ENCODE data around the gene OR2B2.

Gene OR2B2

GRCh38 chr6:27902335-27903314, 9.6 kb downstream of the OR2B2 start:
- no peak for TF ChIP-seq FOXP2 (optimal IDR thresholded peaks at IDR 0.05; ENCODE audit: borderline replicate concordance, extremely low read depth, extremely low read length, insufficient read depth)
- TF ChIP-seq TAF1 (IDR thresholded peaks at IDR 0.05; ENCODE audit: borderline replicate concordance, insufficient read depth, low read length): peak; percentile 13; the same call in 1 of the 2 replicates
- no peak for TF ChIP-seq SIN3A (IDR thresholded peaks at IDR 0.05; ENCODE audit: borderline replicate concordance, insufficient read depth, low read length)
- no peak for TF ChIP-seq REST (IDR thresholded peaks at IDR 0.05; ENCODE audit: insufficient read depth in 1 of 2, low read depth in 2 of 2, low read length in 2 of 2)
- TF ChIP-seq POLR2AphosphoS5 (IDR thresholded peaks at IDR 0.05; ENCODE audit: low read depth, low read length): no peak

- TF ChIP-seq SIN3A (IDR thresholded peaks at IDR 0.05; ENCODE audit: borderline replicate concordance, insufficient read depth, low read length) (no peak), TAF1 (IDR thresholded peaks at IDR 0.05; ENCODE audit: borderline replicate concordance, insufficient read depth, low read length) (no peak), FOXP2 (optimal IDR thresholded peaks at IDR 0.05; ENCODE audit: borderline replicate concordance, extremely low read depth, extremely low read length, insufficient read depth) (no peak), POLR2AphosphoS5 (IDR thresholded peaks at IDR 0.05; ENCODE audit: low read depth, low read length) (no peak), REST (IDR thresholded peaks at IDR 0.05; ENCODE audit: insufficient read depth in 1 of 2, low read depth in 2 of 2, low read length in 2 of 2) (no peak)
Observed at GRCh38 chr6:27901801-27902200, 10.4 kb downstream of the OR2B2 start.

- no peak for TF ChIP-seq POLR2AphosphoS5 (IDR thresholded peaks at IDR 0.05; ENCODE audit: low read depth, low read length)
- no peak for TF ChIP-seq REST (IDR thresholded peaks at IDR 0.05; ENCODE audit: insufficient read depth in 1 of 2, low read depth in 2 of 2, low read length in 2 of 2)
- no peak for TF ChIP-seq TAF1 (IDR thresholded peaks at IDR 0.05; ENCODE audit: borderline replicate concordance, insufficient read depth, low read length)
- no peak for TF ChIP-seq SIN3A (IDR thresholded peaks at IDR 0.05; ENCODE audit: borderline replicate concordance, insufficient read depth, low read length)
- TF ChIP-seq FOXP2 (optimal IDR thresholded peaks at IDR 0.05; ENCODE audit: borderline replicate concordance, extremely low read depth, extremely low read length, insufficient read depth): no peak
Observed at GRCh38 chr6:27899543-27899942, 12.7 kb downstream of the OR2B2 start.

GRCh38 chr6:27897580-27898206, 14.5 kb downstream of the OR2B2 start:
- TF ChIP-seq SIN3A (IDR thresholded peaks at IDR 0.05; ENCODE audit: borderline replicate concordance, insufficient read depth, low read length) (no peak), FOXP2 (optimal IDR thresholded peaks at IDR 0.05; ENCODE audit: borderline replicate concordance, extremely low read depth, extremely low read length, insufficient read depth) (no peak), REST (IDR thresholded peaks at IDR 0.05; ENCODE audit: insufficient read depth in 1 of 2, low read depth in 2 of 2, low read length in 2 of 2) (no peak), POLR2AphosphoS5 (IDR thresholded peaks at IDR 0.05; ENCODE audit: low read depth, low read length) (no peak), TAF1 (IDR thresholded peaks at IDR 0.05; ENCODE audit: borderline replicate concordance, insufficient read depth, low read length) (no peak)

Measured in PFSK-1 (cell line).